Kidney (tissue), 14 donors: ENCODE measurements around the gene PEPD. TPM values are rescaled to one million over a fixed set of nuclear protein-coding genes. Genes with fewer than 3 reads are reported as not detected.

Source experiments
- DNase-seq, 5 donors: peaks; one replicate each; pipeline ENCODE4 v3.0.0-alpha.2; 2013 to 2020
- FAIRE-seq: peaks from 2 replicates; lab custom pipeline; 2012; peaks lifted over from hg19 to GRCh38; lab: Jason Lieb, UNC
- H3K27ac ChIP-seq, 2 donors: one replicate each; pipeline ENCODE4 v1.7.0; 2013; ENCODE audit warnings: low read depth in 2 of 2, low read length in 2 of 2, inconsistent platforms in 1 of 2
- H3K27me3 ChIP-seq: one replicate; pipeline ENCODE4 v1.7.1; 2013; ENCODE audit warnings: low read length, inconsistent platforms; ENCODE audit not compliant: control insufficient read depth, insufficient read depth
- H3K36me3 ChIP-seq, 3 donors: one replicate each; pipeline versions ENCODE4 v1.7.0 to v1.7.1; 2013; ENCODE audit warnings: low read length in 3 of 3, control low read depth in 1 of 3, inconsistent platforms in 1 of 3; ENCODE audit not compliant: insufficient read depth in 3 of 3, control insufficient read depth in 2 of 3
- H3K4me1 ChIP-seq, 3 donors: one replicate each; pipeline versions ENCODE4 v1.7.0 to v1.7.1; 2013; ENCODE audit warnings: low read length in 3 of 3, inconsistent platforms in 1 of 3, low read depth in 1 of 3; ENCODE audit not compliant: control insufficient read depth in 2 of 3, insufficient read depth in 2 of 3
- H3K4me3 ChIP-seq, 3 donors: one replicate each; pipeline versions ENCODE4 v1.7.0 to v1.8.1; 2013; ENCODE audit warnings: low read length in 3 of 3, control low read depth in 1 of 3, inconsistent platforms in 1 of 3
- H3K9ac ChIP-seq, 3 donors: one replicate each; pipeline versions ENCODE4 v1.7.0 to v1.7.1; 2013; ENCODE audit warnings: low read length in 3 of 3, control low read depth in 1 of 3, inconsistent platforms in 1 of 3
- H3K9me3 ChIP-seq, 3 donors: one replicate each; pipeline versions ENCODE4 v1.7.0 to v1.7.1; 2013; ENCODE audit warnings: low read length in 3 of 3, control low read depth in 1 of 3, inconsistent platforms in 1 of 3; ENCODE audit not compliant: control insufficient read depth in 2 of 3, insufficient read depth in 1 of 3
- CTCF ChIP-seq: IDR thresholded peaks from 3 replicates; pipeline ENCODE4 v1.5.1; 2012; ENCODE audit warnings: mild to moderate bottlenecking, moderate library complexity, borderline replicate concordance; ENCODE audit not compliant: insufficient read depth; ENCODE audit errors: extremely low read depth
- intact Hi-C: fragments of 100-400 bp; cut with DNase I; formaldehyde crosslinking; loops from one replicate; pipeline ENCODE4 v1.11.1; 2022
- polyA plus RNA-seq: library from polyadenylated mRNA; stranded (reverse); fragments of 350-450 nt; fragmentation: Illumina TruSeq; extraction: RNeasy Lipid Tissue Mini Kit (QIAGEN cat#74804); gene quantifications from one replicate; pipeline ENCODE4 v1.2.3, GENCODE V29; 2014; ENCODE audit warnings: low read depth, low replicate concordance; ENCODE audit not compliant: insufficient read depth
- total RNA-seq: library from RNA; stranded (reverse); fragmentation: NEBNext Ultra II Directional; extraction: Animal tissue kit (Norgen Biotek cat#: 25700); gene quantifications from one replicate; pipeline ENCODE4 v1.2.1, GENCODE V29; 2021
- donor health status: control.
- donor health status: control.
- donor health status: control.
- donor health status: control.
- donor health status: control.
- donor health status: DM: yes; HTN: yes; CAD: no.
- donor health status: Normal renal cell carcinoma (clear cell type).

The PEPD gene
- total and polyA plus RNA-seq, 2 donors from 2014 or later = 71.4 to 402 TPM

DNA sequence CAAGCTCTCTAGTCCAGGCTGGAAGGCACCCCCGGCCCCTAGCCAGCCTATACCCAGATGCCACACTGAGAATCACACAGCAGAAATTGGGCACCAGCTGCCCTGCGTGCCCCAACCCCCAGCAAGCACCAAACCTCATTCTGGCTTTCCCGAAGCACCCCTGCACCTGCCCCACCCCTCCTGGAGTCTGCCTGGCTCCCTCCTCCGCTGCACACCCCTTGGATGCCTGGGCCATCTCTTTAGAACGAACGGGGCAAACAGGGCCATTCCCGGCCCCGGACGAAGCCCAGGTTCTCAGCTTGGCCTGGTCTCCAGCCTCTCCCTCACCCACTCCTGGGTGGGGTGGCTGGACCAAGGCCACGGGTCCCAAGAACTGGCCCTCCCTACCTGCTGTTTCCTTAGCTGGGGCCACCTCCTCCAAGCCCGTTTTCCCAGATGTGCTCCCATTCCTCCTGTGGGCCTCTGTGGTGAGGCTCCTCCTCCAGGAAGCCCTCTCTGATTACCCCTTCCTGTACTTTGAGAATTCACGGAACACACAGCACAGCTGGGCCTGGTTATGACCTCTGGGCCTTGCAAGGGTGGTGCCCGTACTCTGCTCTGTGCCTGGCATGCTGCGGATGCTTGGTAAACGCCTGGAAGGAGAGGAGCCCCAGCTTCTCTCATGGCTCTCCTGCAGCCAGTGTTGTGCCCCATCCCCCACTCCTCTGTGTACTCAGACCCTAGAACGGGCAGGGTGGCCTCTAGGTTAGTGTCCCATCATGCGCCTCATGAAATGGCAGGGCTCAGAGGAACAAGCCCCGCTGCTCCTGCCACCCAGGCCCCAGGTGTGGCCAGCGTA lies 126.6 kb downstream of the PEPD start:
- Histone ChIP-seq H3K9ac (no peak overlapping the region), H3K36me3 (no peaks in the 10 kb centered on the region), H3K4me1 (peaks cover 0 to 59% (median 21%) of the 10 kb centered on the region in 3 donors), H3K4me3 (no peak overlapping the region), H3K9me3 (no peaks in the 10 kb centered on the region), H3K27ac (no peak overlapping the region), H3K27me3 (no peaks in the 10 kb centered on the region)
- DNase-seq (peak in 1 of 5 donors; percentile 61), FAIRE-seq (no peak)
- intact Hi-C loops = no loop called here
- no peak for TF ChIP-seq CTCF

DNA sequence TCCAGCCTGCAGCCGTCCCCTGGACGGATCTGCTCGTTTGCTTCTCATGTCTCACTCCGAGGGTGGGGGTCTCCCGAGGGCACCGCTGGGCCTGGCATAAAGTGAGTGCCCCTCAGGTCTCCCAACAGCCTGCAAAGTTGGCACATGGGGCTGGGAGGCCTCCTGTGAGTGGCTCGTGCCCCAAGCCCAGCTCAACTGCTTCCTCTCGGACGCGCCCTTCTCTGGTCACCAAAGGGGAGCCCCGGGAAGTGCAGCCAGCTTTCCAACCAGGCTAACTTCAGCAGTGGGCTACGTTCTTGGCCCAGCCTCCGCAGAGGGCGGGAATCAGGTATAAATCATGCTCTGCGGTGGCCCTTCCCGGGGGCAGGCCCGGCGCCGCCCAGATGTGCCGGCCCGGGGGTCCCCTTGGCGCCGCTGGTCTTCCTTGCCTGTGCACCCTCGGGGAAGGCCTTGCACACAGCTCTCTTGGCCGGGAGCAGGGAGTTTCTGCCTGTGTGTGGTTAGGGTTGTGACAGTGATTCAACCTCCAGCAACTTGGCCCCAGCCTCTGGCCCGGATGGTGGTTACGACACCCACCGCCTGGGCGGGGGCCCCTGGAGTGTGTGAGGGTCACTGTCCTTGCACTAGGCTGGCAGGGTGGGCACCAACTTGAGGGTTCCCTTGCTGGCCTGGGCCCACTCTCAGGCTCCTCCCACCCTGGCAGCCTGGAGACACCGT lies 127.4 kb downstream of the PEPD start:
- TF ChIP-seq CTCF = no peak
- Histone ChIP-seq H3K4me1 (peaks cover 0 to 62% (median 24%) of the 10 kb centered on the region in 3 donors), H3K27me3 (no peaks in the 10 kb centered on the region), H3K27ac (no peak overlapping the region), H3K4me3 (no peak overlapping the region), H3K9me3 (no peaks in the 10 kb centered on the region), H3K36me3 (no peaks in the 10 kb centered on the region), H3K9ac (no peak overlapping the region)
- FAIRE-seq (no peak), DNase-seq (peak in 2 of 5 donors; percentile 50 to 85)
- intact Hi-C loops = no loop called here

DNA sequence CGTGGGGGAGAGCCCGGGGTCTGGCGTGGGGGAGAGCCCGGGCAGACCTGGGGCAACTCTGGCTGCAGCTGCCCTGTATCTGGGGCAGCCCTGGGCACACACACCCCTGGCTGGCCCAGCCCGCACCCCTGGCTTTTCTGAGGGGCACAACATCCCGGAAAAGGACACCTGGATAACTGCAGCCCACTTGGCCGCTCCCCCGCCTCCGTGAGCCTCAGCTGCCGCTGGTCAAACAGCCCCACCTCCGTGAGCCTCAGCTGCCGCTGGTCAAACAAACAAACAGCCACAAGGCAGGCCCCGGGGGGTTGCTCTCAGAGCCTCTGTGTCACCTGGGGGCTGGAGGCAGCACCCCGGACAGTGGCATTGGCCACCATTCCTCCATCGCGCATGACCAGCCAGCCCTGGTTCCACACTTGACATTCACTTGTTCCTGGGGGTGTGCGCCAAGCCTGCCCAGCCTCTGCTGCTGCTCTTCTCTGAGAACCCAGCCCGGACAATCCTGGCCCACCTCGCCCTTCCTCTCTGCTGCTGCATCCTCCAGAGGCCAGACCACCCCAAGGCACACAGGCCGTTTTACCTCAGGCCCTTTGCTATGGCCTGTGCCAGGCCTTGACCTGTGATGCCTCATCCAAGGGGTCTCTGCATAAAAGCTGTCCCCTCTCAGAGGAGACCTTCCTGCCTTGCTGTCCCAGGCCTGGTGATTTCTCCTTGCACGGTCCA lies 128.1 kb downstream of the PEPD start:
- FAIRE-seq = no peak
- Histone ChIP-seq H3K36me3 (no peaks in the 10 kb centered on the region), H3K4me3 (no peak overlapping the region), H3K4me1 (peaks cover 0 to 68% (median 24%) of the 10 kb centered on the region in 3 donors), H3K9me3 (no peaks in the 10 kb centered on the region), H3K9ac (no peak overlapping the region), H3K27ac (no peak overlapping the region), H3K27me3 (no peaks in the 10 kb centered on the region)
- peak in 2 of 5 donors; percentile 46 to 75 for DNase-seq
- no peak for TF ChIP-seq CTCF
- intact Hi-C loops = no loop called here
